OCI-LY7 (cell line): ENCODE results near the gene CABP7.

Experiments used
- EZH2phosphoT487 ChIP-seq: fragments of 200-600 bp; sonication (generic); IDR thresholded peaks from 2 replicates; pipeline ENCODE4 v1.6.1; 2018; ENCODE audit warnings: low read depth, borderline replicate concordance, mild to moderate bottlenecking, mixed run types, antibody characterized with exemption, low read length, moderate library complexity, mixed read lengths
- TF ChIP-seq, protein P1 (sequence below): fragments of 200-600 bp; sonication (generic); conservative IDR thresholded peaks from 2 replicates; pipeline ENCODE4 v1.5.1; 2014; ENCODE audit warnings: mild to moderate bottlenecking, antibody characterized with exemption, low read length, moderate library complexity, mixed read lengths

- TF ChIP-seq, protein P1, sequence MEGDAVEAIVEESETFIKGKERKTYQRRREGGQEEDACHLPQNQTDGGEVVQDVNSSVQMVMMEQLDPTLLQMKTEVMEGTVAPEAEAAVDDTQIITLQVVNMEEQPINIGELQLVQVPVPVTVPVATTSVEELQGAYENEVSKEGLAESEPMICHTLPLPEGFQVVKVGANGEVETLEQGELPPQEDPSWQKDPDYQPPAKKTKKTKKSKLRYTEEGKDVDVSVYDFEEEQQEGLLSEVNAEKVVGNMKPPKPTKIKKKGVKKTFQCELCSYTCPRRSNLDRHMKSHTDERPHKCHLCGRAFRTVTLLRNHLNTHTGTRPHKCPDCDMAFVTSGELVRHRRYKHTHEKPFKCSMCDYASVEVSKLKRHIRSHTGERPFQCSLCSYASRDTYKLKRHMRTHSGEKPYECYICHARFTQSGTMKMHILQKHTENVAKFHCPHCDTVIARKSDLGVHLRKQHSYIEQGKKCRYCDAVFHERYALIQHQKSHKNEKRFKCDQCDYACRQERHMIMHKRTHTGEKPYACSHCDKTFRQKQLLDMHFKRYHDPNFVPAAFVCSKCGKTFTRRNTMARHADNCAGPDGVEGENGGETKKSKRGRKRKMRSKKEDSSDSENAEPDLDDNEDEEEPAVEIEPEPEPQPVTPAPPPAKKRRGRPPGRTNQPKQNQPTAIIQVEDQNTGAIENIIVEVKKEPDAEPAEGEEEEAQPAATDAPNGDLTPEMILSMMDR: no peak
- no peak for TF ChIP-seq EZH2phosphoT487
These were observed 15.1 kb upstream of the CABP7 start for GRCh38 chr22:29704528-29705285.
